OCI-LY3 (cell line): ENCODE measurements around the gene CCDC160.

Experiments
- H2AFZ ChIP-seq: fragments of 200-600, 300-600 bp; shearing (Covaris generic); 2 replicates; pipeline ENCODE4 v1.6.0; 2014; ENCODE audit warnings: antibody characterized with exemption, low read depth, low read length
- H3K27ac ChIP-seq: fragments of 200-600, 300-600 bp; sonication (generic); 2 replicates; pipeline ENCODE4 v1.5.1; 2014; ENCODE audit warnings: mild to moderate bottlenecking, low read length, moderate library complexity, mixed read lengths
- H3K27me3 ChIP-seq: fragments of 200-600, 300-600 bp; sonication (generic); 2 replicates; pipeline ENCODE4 v1.6.1; 2014; ENCODE audit warnings: low read depth, low read length, mixed read lengths
- H3K36me3 ChIP-seq: fragments of 200-600, 300-600 bp; sonication (generic); replicated peaks from 2 replicates; pipeline ENCODE3; 2014; ENCODE audit warnings: low read depth, low read length, mixed read lengths
- H3K4me1 ChIP-seq: fragments of 300-600, 200-600 bp; sonication (generic); 2 replicates; pipeline ENCODE4 v1.6.1; 2014; ENCODE audit warnings: low read length, mixed read lengths
- H3K4me2 ChIP-seq: fragments of 200-600, 300-600 bp; sonication (generic); 2 replicates; pipeline ENCODE4 v1.6.1; 2014; ENCODE audit warnings: low read length, mixed read lengths
- H3K4me3 ChIP-seq: fragments of 300-600, 200-600 bp; sonication (generic); 2 replicates; pipeline ENCODE4 v1.5.1; 2014; ENCODE audit warnings: antibody characterized with exemption, mild to moderate bottlenecking, low read length, moderate library complexity
- H3K79me2 ChIP-seq: fragments of 300-600, 200-600 bp; shearing (Covaris generic); 2 replicates; pipeline ENCODE4 v1.6.1; 2014; ENCODE audit warnings: mild to moderate bottlenecking, low read length, mixed read lengths
- H3K9ac ChIP-seq: fragments of 300-600, 200-600 bp; shearing (Covaris generic); 2 replicates; pipeline ENCODE4 v1.6.0; 2014; ENCODE audit warnings: mild to moderate bottlenecking, low read length, moderate library complexity
- H3K9me3 ChIP-seq: fragments of 200-600, 300-600 bp; shearing (Covaris generic); 2 replicates; pipeline ENCODE4 v1.6.1; 2014; ENCODE audit warnings: low read length, mixed read lengths; ENCODE audit not compliant: insufficient read depth
- H4K20me1 ChIP-seq: fragments of 200-600, 300-600 bp; sonication (generic); 2 replicates; pipeline ENCODE4 v1.6.1; 2016; ENCODE audit warnings: low read length, mixed read lengths; ENCODE audit not compliant: insufficient read depth
- EZH2phosphoT487 ChIP-seq: fragments of 200-600 bp; shearing (Covaris generic); IDR thresholded peaks from 2 replicates; pipeline ENCODE4 v1.6.1; 2018; ENCODE audit warnings: antibody characterized with exemption, mixed run types, low read depth
- TF ChIP-seq, protein P1 (sequence below): fragments of 200-600, 300-600 bp; sonication (generic); IDR thresholded peaks from 2 replicates; pipeline ENCODE4 v1.5.1; 2014; ENCODE audit warnings: antibody characterized with exemption, low read length, low read depth

Gene CCDC160

DNA sequence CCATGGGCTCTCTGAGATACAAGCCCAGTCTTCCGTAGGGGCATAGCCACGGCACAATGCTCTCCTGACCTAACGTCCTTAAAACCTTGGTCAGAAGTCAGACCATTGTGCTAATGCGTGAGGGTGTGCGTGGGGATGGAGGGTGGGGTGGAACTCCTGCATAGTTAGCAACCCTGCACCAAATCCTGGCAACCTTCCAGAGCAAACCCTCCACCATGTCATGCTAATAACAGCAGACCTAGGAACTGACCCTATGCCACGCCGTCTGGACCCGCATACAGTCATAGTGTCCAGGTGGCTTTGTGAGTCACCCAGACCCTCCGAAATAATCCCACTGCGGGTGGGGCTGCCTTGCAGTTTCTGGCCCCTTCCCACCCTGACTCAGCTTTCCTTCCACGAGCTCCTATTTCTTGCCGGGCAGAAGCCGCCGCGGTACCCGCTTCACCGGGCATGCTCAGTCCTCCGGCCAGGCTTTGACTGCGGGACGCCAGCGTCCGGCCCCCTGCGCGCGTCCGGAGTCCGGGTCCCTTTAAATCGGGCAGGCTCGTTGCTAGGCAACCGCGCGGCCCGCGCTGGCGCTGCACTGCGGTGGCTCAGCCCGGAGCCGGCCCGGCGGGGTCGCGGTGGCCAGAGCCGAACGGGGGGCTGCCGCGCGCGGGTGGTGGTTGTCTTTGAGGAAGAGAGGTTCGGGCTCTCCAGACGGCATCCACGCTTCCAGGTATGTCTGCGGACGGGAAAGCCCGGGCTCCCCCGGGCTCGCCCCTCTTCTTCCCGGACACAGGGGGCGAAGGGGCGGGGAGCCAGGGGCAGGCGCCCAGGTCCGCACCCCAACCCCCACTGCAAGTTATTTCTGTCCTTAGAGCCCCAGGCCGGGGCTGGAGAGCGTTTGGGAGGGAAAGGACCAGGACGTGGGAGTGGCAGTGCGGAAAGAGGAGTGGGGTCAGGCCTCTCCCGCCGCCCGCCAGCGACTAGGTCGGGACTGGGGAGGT, at the start of gene CCDC160:
Gene CCDC160, plus strand, starts transcription at position 557 of the 989 bp plus-strand sequence. CDS start 7,619 bp downstream, outside the sequence.
- Histone ChIP-seq H3K27ac (no peak within 1 kb of the TSS), H3K4me1 (peaks cover 4% of the 10 kb centered on the region; the same call in 1 of the 2 replicates), H4K20me1 (no peaks in the 10 kb centered on the region), H3K9me3 (no peaks in the 10 kb centered on the region), H3K79me2 (no peaks in the 10 kb centered on the region), H3K27me3 (no peaks in the 10 kb centered on the region), H3K4me3 (no peak within 1 kb of the TSS), H3K9ac (no peak within 1 kb of the TSS), H3K36me3 (no peaks in the 10 kb centered on the region), H3K4me2 (no peak within 1 kb of the TSS), H2AFZ (no peak within 1 kb of the TSS)
- no peak for TF ChIP-seq EZH2phosphoT487
- TF ChIP-seq, protein P1, sequence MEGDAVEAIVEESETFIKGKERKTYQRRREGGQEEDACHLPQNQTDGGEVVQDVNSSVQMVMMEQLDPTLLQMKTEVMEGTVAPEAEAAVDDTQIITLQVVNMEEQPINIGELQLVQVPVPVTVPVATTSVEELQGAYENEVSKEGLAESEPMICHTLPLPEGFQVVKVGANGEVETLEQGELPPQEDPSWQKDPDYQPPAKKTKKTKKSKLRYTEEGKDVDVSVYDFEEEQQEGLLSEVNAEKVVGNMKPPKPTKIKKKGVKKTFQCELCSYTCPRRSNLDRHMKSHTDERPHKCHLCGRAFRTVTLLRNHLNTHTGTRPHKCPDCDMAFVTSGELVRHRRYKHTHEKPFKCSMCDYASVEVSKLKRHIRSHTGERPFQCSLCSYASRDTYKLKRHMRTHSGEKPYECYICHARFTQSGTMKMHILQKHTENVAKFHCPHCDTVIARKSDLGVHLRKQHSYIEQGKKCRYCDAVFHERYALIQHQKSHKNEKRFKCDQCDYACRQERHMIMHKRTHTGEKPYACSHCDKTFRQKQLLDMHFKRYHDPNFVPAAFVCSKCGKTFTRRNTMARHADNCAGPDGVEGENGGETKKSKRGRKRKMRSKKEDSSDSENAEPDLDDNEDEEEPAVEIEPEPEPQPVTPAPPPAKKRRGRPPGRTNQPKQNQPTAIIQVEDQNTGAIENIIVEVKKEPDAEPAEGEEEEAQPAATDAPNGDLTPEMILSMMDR, result no peak

DNA sequence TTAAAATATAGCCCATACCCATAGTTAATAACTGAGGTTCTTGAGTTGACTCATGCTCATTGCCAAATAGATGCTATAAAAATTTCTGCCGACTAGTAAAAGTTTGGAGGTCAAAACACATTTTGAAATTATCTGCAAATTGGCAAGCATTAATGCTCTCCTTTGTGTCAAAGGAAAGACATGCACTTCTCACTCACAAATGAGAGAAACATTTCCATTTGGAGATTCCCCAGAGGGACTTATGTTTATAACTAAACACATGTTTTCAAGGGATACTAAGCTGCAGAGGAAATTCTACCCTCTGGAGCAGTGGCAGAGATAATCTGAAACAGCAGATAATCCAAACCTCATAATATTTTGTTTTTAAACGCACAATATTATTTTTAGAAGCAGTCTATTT, 45.7 kb upstream of the CCDC160 start:
- no peak overlapping the region for H2AFZ ChIP-seq
- peaks cover 9% of the 10 kb centered on the region for H3K4me1 ChIP-seq
- no peaks in the 10 kb centered on the region for H3K79me2 ChIP-seq
- no peak overlapping the region for H3K9ac ChIP-seq
- TF ChIP-seq, protein P1, result no peak
- no peak for TF ChIP-seq EZH2phosphoT487
- peaks cover 29% of the 10 kb centered on the region for H3K27me3 ChIP-seq
- H4K20me1 ChIP-seq, result no peaks in the 10 kb centered on the region
- H3K9me3 ChIP-seq, result no peaks in the 10 kb centered on the region
- no peak overlapping the region for H3K27ac ChIP-seq
- no peaks in the 10 kb centered on the region for H3K36me3 ChIP-seq
- H3K4me3 ChIP-seq, result no peak overlapping the region
- H3K4me2 ChIP-seq, result no peak overlapping the region

- H3K79me2 ChIP-seq, result no peaks in the 10 kb centered on the region
- H2AFZ ChIP-seq, result no peak overlapping the region
- no peaks in the 10 kb centered on the region for H3K36me3 ChIP-seq
- no peaks in the 10 kb centered on the region for H3K4me1 ChIP-seq
- no peak overlapping the region for H3K4me2 ChIP-seq
- no peaks in the 10 kb centered on the region for H4K20me1 ChIP-seq
- H3K4me3 ChIP-seq, result no peak overlapping the region
- TF ChIP-seq EZH2phosphoT487, result no peak
- TF ChIP-seq, protein P1, result no peak
- H3K27ac ChIP-seq, result no peak overlapping the region
- H3K27me3 ChIP-seq, result peaks cover 3% of the 10 kb centered on the region; the same call in 1 of the 2 replicates
- H3K9me3 ChIP-seq, result no peaks in the 10 kb centered on the region
- H3K9ac ChIP-seq, result no peak overlapping the region
Observed at GRCh38 chrX:134194915-134195314, 42.1 kb upstream of the CCDC160 start.

DNA sequence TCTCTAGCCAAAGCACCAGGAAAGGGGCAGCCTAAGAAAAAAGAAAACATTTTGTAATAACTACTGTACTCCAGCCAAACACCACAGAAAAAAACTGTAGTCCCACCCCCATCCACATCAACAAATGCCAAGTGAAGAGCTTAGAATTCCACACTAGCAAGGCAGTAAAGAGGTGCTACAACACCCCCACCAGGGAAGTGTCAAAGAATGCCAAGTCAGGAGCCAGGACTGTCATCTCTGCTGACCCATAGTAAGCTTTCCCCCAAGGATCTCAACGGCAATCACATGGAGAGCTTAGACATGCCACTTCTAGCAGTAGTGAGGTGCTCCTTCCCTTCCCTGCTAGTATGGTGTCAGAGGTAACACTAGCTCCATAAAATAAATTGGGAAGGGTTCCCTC, 34.4 kb upstream of the CCDC160 start:
- TF ChIP-seq EZH2phosphoT487, result no peak
- TF ChIP-seq, protein P1, result no peak
- H3K4me2 ChIP-seq, result no peak overlapping the region
- no peak overlapping the region for H3K27ac ChIP-seq
- no peaks in the 10 kb centered on the region for H3K9me3 ChIP-seq
- H4K20me1 ChIP-seq, result no peaks in the 10 kb centered on the region
- no peak overlapping the region for H3K9ac ChIP-seq
- no peaks in the 10 kb centered on the region for H3K4me1 ChIP-seq
- H3K36me3 ChIP-seq, result no peaks in the 10 kb centered on the region
- no peak overlapping the region for H3K4me3 ChIP-seq
- H3K27me3 ChIP-seq, result no peaks in the 10 kb centered on the region
- no peaks in the 10 kb centered on the region for H3K79me2 ChIP-seq
- no peak overlapping the region for H2AFZ ChIP-seq
